Tibial nerve (tissue), 3 donors: ENCODE data around the gene CAD.

Experiments used
- CTCF ChIP-seq, 5 experiments: fragments of 200-600 bp in 3 of 5; fragments of 450-650 bp in 2 of 5; sonication (generic) in 3 of 5; IDR thresholded peaks; one replicate each; pipeline ENCODE4 v1.5.1; 2016 to 2019; ENCODE audit warnings: antibody characterized with exemption in 5 of 5, mild to moderate bottlenecking in 3 of 5, moderate library complexity in 2 of 5
- POLR2A ChIP-seq, 2 donors: fragments of 450-650 bp; IDR thresholded peaks; one replicate each; pipeline ENCODE4 v1.6.1; 2017; ENCODE audit warnings: antibody characterized with exemption in 2 of 2, mild to moderate bottlenecking in 2 of 2, moderate library complexity in 2 of 2

DNA sequence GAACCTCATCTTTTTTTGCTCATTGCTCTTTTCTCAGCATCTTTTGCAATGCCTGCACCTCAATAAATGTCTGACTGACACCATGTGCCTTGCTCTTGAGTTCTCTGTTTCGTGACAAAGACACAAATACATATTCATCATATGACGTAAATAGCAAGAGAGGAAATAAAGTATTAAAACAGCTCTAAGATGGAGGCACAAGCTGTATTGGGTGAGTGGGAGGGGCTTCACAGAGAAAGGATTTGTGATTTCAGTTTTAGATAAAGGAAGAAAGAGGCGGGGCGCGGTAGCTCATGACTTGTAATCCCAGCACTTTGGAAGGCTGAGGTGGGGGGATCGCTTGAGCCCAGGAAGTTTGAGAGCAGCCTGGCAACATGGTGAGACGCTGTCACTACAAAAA lies 2.9 kb downstream of the CAD start:
- no peak for TF ChIP-seq CTCF (IDR thresholded peaks at IDR 0.05)
- TF ChIP-seq POLR2A (IDR thresholded peaks at IDR 0.05) = no peak
